Esophagus squamous epithelium (tissue), 5 donors: ENCODE measurements around the gene CDS2. TPM values are rescaled to one million over a fixed set of nuclear protein-coding genes. Genes with fewer than 3 reads are reported as not detected.
A peak's percentile ranks its signal among the peaks of the same experiment; 100 is the strongest.

Source experiments
- DNase-seq: peaks from one replicate; lab custom pipeline; 2025; lab: John Stamatoyannopoulos, UW
- H3K27ac ChIP-seq, 4 donors: fragments of 200-600 bp; sonication (generic); one replicate each; pipeline ENCODE4 v1.5.1; 2016 to 2019; ENCODE audit warnings: mild to moderate bottlenecking in 1 of 4
- H3K27me3 ChIP-seq, 4 donors: fragments of 200-600 bp; sonication (generic); 1 replicate in 3 of 4; 2 replicates in 1 of 4; pipeline versions ENCODE4 v1.5.1 to v1.6.0; 2017 to 2021; ENCODE audit warnings: antibody characterized with exemption in 1 of 4
- H3K36me3 ChIP-seq, 3 donors: fragments of 200-600 bp; sonication (generic); one replicate each; pipeline ENCODE4 v1.5.1; 2016 to 2019
- H3K4me1 ChIP-seq, 3 donors: fragments of 200-600 bp; sonication (generic); one replicate each; pipeline ENCODE4 v1.5.1; 2017 to 2019
- H3K4me3 ChIP-seq, 4 donors: fragments of 200-600 bp; sonication (generic); 1 replicate in 3 of 4; 2 replicates in 1 of 4; pipeline ENCODE4 v1.5.1; 2016 to 2019; ENCODE audit warnings: mild to moderate bottlenecking in 2 of 4, moderate library complexity in 1 of 4
- H3K9me3 ChIP-seq, 3 donors: fragments of 200-600 bp; sonication (generic); one replicate each; pipeline ENCODE4 v1.5.1; 2016 to 2019
- CTCF ChIP-seq, 6 experiments: fragments of 450-650 bp in 4 of 6; fragments of 200-600 bp in 2 of 6; sonication (generic) in 2 of 6; IDR thresholded peaks; one replicate each; pipeline ENCODE4 v1.5.1; 2016 to 2019; ENCODE audit warnings: antibody characterized with exemption in 6 of 6, mild to moderate bottlenecking in 4 of 6, moderate library complexity in 4 of 6
- POLR2A ChIP-seq, 4 donors: fragments of 450-650 bp; IDR thresholded peaks; one replicate each; pipeline ENCODE4 v1.6.1; 2017; ENCODE audit warnings: antibody characterized with exemption in 4 of 4, mild to moderate bottlenecking in 4 of 4, moderate library complexity in 3 of 4
- WGBS, 2 donors: methylation state at CpG; one replicate each; pipeline ENCODE4 v1.1.5; 2018; 5-methylcytosine and 5-hydroxymethylcytosine counted together
- intact Hi-C: fragments of 100-400 bp; cut with DNase I; formaldehyde crosslinking; loops from one replicate; pipeline ENCODE4 v1.15.0; 2022
- total RNA-seq, 4 donors: library from RNA; depleted of rRNA; stranded (reverse); fragments of >200 nt; gene quantifications; one replicate each; pipeline ENCODE4 v1.1.0, GENCODE V29; 2016
- donor health status: DM: yes; HTN: yes; CAD: no.

CDS2 gene
- total RNA-seq, 4 donors from 2014 or later: 13.7 to 25.7 (median 14.5) TPM

DNA sequence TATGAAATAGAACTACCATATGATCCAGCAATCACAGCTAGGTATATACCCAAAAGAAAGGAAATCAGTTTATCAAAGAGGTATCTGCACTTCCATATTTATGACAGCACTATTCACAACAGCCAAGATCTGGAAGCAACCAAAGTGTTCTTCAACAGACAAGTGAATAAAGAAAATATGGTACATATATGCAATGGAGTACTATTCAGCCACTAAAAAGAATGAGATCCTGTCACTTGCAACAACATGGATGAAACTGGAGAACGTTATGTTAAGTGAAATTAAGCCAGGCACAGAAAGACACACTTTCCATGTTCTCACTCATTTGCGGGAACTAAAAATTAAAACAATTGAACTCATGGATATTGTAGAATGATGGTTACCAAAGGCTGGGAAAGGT lies 22.3 kb upstream of the CDS2 start:
- no peak overlapping the region for H3K4me3 ChIP-seq
- TF ChIP-seq POLR2A (IDR thresholded peaks at IDR 0.05) (no peak), CTCF (IDR thresholded peaks at IDR 0.05) (no peak)
- DNase-seq: no peak
- intact Hi-C loops: loop anchor here (10.0 kb wide), 2 partner anchors 140 to 490 kb away; no protein-coding TSS in a partner anchor
- WGBS, 2 donors: 93 to 96% methylated on average over 2 of the region's 2 CpGs
- peaks cover 0 to 96% (median 10%) of the 10 kb centered on the region in 3 donors for H3K36me3 ChIP-seq
- no peak overlapping the region for H3K27ac ChIP-seq
- H3K27me3 ChIP-seq: no peaks in the 10 kb centered on the region
- H3K9me3 ChIP-seq: no peaks in the 10 kb centered on the region
- H3K4me1 ChIP-seq: no peaks in the 10 kb centered on the region

- TF ChIP-seq POLR2A (IDR thresholded peaks at IDR 0.05): no peak
- no peak for TF ChIP-seq CTCF (IDR thresholded peaks at IDR 0.05)
- no peak overlapping the region for H3K27ac ChIP-seq
- H3K27me3 ChIP-seq: no peaks in the 10 kb centered on the region
- H3K4me1 ChIP-seq: peaks cover 0 to 17% (median 9%) of the 10 kb centered on the region in 3 donors
- H3K36me3 ChIP-seq: peaks cover 0 to 72% (median 2%) of the 10 kb centered on the region in 3 donors
- no peaks in the 10 kb centered on the region for H3K9me3 ChIP-seq
- no peak overlapping the region for H3K4me3 ChIP-seq
- intact Hi-C loops: loop anchor here (10.0 kb wide), 2 partner anchors 144 to 494 kb away; no protein-coding TSS in a partner anchor
- 83 to 87% methylated on average over 2 to 5 of the region's 5 CpGs for WGBS, 2 donors
- no peak for DNase-seq
Measured at GRCh38 chr20:5109276-5109675, 17.5 kb upstream of the CDS2 start.

DNA sequence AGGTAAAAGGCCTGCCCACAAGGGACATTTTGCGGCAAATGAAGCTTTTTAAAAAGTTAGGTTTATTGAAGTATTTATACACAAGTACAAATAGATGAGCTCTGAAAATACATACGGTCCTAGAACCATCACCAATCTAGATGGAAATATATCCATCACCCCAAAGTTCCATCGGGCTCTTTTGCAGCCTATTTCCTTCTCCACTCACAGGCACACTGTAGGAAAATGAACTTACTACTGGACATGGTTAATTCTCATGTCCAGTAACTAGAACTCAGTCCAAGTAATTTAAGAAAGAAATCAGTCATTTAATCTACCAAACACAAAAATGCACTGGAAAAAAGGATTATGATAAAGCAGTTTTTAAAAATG lies 13.2 kb upstream of the CDS2 start:
- 20 to 39% methylated on average over 3 of the region's 3 CpGs for WGBS, 2 donors
- H3K9me3 ChIP-seq: no peaks in the 10 kb centered on the region
- intact Hi-C loops: no loop called here
- peaks cover 0 to 39% (median 26%) of the 10 kb centered on the region in 3 donors for H3K4me1 ChIP-seq
- H3K27me3 ChIP-seq: no peaks in the 10 kb centered on the region
- H3K36me3 ChIP-seq: peaks cover 6 to 66% (median 10%) of the 10 kb centered on the region in 3 donors
- H3K27ac ChIP-seq: peak overlapping the region; percentile 92 to 98 (median 96)
- peak overlapping the region; percentile 60 to 86 (median 77) for H3K4me3 ChIP-seq
- no peak for DNase-seq
- TF ChIP-seq POLR2A (IDR thresholded peaks at IDR 0.05) (no peak), CTCF (IDR thresholded peaks at IDR 0.05) (no peak)

GRCh38 chr20:5114403-5114802 lies 12.4 kb upstream of the CDS2 start:
- intact Hi-C loops: no loop called here
- H3K27ac ChIP-seq: no peak overlapping the region
- peaks cover 0 to 45% (median 30%) of the 10 kb centered on the region in 3 donors for H3K4me1 ChIP-seq
- no peaks in the 10 kb centered on the region for H3K9me3 ChIP-seq
- peaks cover 6 to 58% (median 10%) of the 10 kb centered on the region in 3 donors for H3K36me3 ChIP-seq
- H3K27me3 ChIP-seq: no peaks in the 10 kb centered on the region
- WGBS, 2 donors: 43 to 62% methylated on average over 3 of the region's 3 CpGs
- TF ChIP-seq CTCF (IDR thresholded peaks at IDR 0.05): no peak
- no peak for TF ChIP-seq POLR2A (IDR thresholded peaks at IDR 0.05)
- no peak for DNase-seq
- no peak overlapping the region for H3K4me3 ChIP-seq

DNA sequence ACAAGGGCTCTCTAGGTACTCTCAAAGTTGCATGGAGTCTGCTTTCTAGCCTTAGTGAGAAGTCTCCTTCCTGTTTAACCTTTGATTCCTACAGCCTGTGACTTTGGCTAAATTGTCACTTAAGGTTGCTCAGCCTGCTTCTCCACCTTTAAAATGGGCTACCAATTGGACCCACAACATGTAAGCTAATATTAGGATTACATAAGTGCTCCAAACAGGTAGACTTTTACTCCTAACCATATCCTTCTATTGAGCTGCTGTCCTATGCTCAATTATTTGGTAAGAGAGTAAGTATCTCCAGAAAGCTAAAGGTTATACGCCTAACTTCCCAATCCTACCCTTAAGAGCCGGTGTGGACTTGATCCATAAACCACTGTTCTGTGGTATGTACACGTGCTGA lies 9.9 kb upstream of the CDS2 start:
- H3K4me3 ChIP-seq: no peak overlapping the region
- DNase-seq: no peak
- TF ChIP-seq CTCF (IDR thresholded peaks at IDR 0.05): no peak
- no peak for TF ChIP-seq POLR2A (IDR thresholded peaks at IDR 0.05)
- intact Hi-C loops: no loop called here
- peaks cover 6 to 40% (median 10%) of the 10 kb centered on the region in 3 donors for H3K36me3 ChIP-seq
- 42 to 52% methylated on average over 3 of the region's 3 CpGs for WGBS, 2 donors
- no peaks in the 10 kb centered on the region for H3K9me3 ChIP-seq
- H3K27ac ChIP-seq: no peak overlapping the region
- H3K27me3 ChIP-seq: no peaks in the 10 kb centered on the region
- H3K4me1 ChIP-seq: peaks cover 0 to 49% (median 32%) of the 10 kb centered on the region in 3 donors
